HepG2 (cell line): ENCODE measurements around the gene EDEM1. TPM values are rescaled to one million over a fixed set of nuclear protein-coding genes. Genes with fewer than 3 reads are reported as not detected.
A peak's percentile ranks its signal among the peaks of the same experiment; 100 is the strongest.

Experiments
- ATAC-seq: fragments of 200-7000 bp; cut with Tn5 transposase; 3 replicates; pipeline ENCODE4 v1.9.1; 2020; ENCODE audit warnings: mild to moderate bottlenecking, moderate library complexity
- BruUV-seq: library from RNA; stranded (reverse); fragments of 400-500 nt; replicated peaks from 2 replicates; lab custom pipeline; 2021; lab: Mats Ljungman, UMichigan
- CTCF ChIA-PET: fragments of 300-600 bp; formaldehyde crosslinking; extraction: SDS; loops from one replicate; lab custom pipeline; 2021; ENCODE audit warnings: low total read pairs, inconsistent platforms, low intra/inter-chr PET ratio; lab: Yijun Ruan, JAX
- POLR2A ChIA-PET: fragments of 350-600 bp; sonication (Branson Sonifier 250); formaldehyde crosslinking; loops from one replicate; lab custom pipeline; 2020; ENCODE audit warnings: antibody characterized with exemption, inconsistent platforms; lab: Yijun Ruan, JAX
- DNase-seq: peaks from one replicate; pipeline ENCODE4 v3.0.0-alpha.2; 2015; ENCODE audit warnings: low spot score
- FAIRE-seq: peaks from 3 replicates; lab custom pipeline; 2011; peaks lifted over from hg19 to GRCh38; lab: Jason Lieb, UNC
- H2AFZ ChIP-seq: one replicate; pipeline ENCODE4 v1.6.1; 2011; ENCODE audit warnings: low read length, inconsistent platforms
- H3K27ac ChIP-seq: fragments of 300-600 bp; 3 replicates; pipeline ENCODE4 v1.8.0; 2011; ENCODE audit warnings: mixed run types, mild to moderate bottlenecking, mixed read lengths, low read length, inconsistent platforms; ENCODE audit not compliant: insufficient read depth; ENCODE audit errors: extremely low read length
- H3K27me3 ChIP-seq, 2 experiments: fragments of 200-600 bp in 1 of 2; 2 replicates in 1 of 2; 3 replicates in 1 of 2; pipeline versions ENCODE4 v1.6.0 to v1.8.0; 2011; ENCODE audit warnings: low read length in 2 of 2, mild to moderate bottlenecking in 2 of 2, moderate library complexity in 2 of 2, inconsistent platforms in 1 of 2; ENCODE audit not compliant: insufficient read depth in 2 of 2, control insufficient read depth in 1 of 2
- H3K36me3 ChIP-seq, 2 experiments: fragments of 200-600 bp in 1 of 2; replicated peaks in 1 of 2; 2 replicates in 1 of 2; 3 replicates in 1 of 2; pipeline versions ENCODE4 v1.5.1 to v1.8.0; 2011; ENCODE audit warnings: low read length in 2 of 2, inconsistent platforms in 1 of 2; ENCODE audit not compliant: insufficient read depth in 2 of 2, control insufficient read depth in 1 of 2
- H3K4me1 ChIP-seq: 2 replicates; pipeline ENCODE4 v1.5.1; 2012; ENCODE audit warnings: low read length, inconsistent platforms; ENCODE audit not compliant: insufficient read depth
- H3K4me2 ChIP-seq: 2 replicates; pipeline ENCODE4 v1.6.0; 2011; ENCODE audit warnings: low read depth, low read length, inconsistent platforms
- H3K4me3 ChIP-seq, 3 experiments: fragments of 200-600 bp in 1 of 3; sonication (generic), shearing (Covaris generic) in 1 of 3; replicated peaks in 1 of 3; 2 replicates each; pipeline ENCODE4 v1.5.1; 2011 to 2016; ENCODE audit warnings: low read length in 3 of 3, inconsistent platforms in 2 of 3, low read depth in 2 of 3, mild to moderate bottlenecking in 2 of 3, control low read depth in 1 of 3, mixed read lengths in 1 of 3; ENCODE audit not compliant: insufficient read depth in 1 of 3
- H3K79me2 ChIP-seq: one replicate; pipeline ENCODE4 v1.6.1; 2011; ENCODE audit warnings: low read length, inconsistent platforms; ENCODE audit not compliant: insufficient read depth
- H3K9ac ChIP-seq: 2 replicates; pipeline ENCODE4 v1.6.0; 2011; ENCODE audit warnings: mild to moderate bottlenecking, low read depth, low read length, inconsistent platforms; ENCODE audit not compliant: insufficient read depth
- H3K9me3 ChIP-seq: 2 replicates; pipeline ENCODE4 v1.5.1; 2012; ENCODE audit warnings: mild to moderate bottlenecking, low read length
- H4K20me1 ChIP-seq: 2 replicates; pipeline ENCODE4 v1.6.0; 2011; ENCODE audit warnings: inconsistent platforms, mild to moderate bottlenecking, low read length, moderate library complexity; ENCODE audit not compliant: insufficient read depth
- NAIF1 ChIP-seq: sonication (generic); formaldehyde crosslinking; IDR thresholded peaks from 2 replicates; pipeline ENCODE4 v1.5.0; 2020; ENCODE audit warnings: mild to moderate bottlenecking, missing genetic modification reagents, borderline replicate concordance
- TEAD3 ChIP-seq: optimal IDR thresholded peaks from 2 replicates; pipeline ENCODE3; 2016; ENCODE audit warnings: borderline replicate concordance
- ZNF264 ChIP-seq: sonication (generic); formaldehyde crosslinking; IDR thresholded peaks from 2 replicates; pipeline ENCODE4 v1.4.0; 2020; ENCODE audit warnings: missing genetic modification reagents
- ZNF747 ChIP-seq: sonication (generic); formaldehyde crosslinking; IDR thresholded peaks from 2 replicates; pipeline ENCODE4 v1.8.1; 2023; ENCODE audit warnings: missing genetic modification reagents, mild to moderate bottlenecking, borderline replicate concordance
- WGBS: methylation state at CpG from one replicate; pipeline ENCODE4 v1.1.6; 2017; ENCODE audit warnings: low lambda C conversion rate; 5-methylcytosine and 5-hydroxymethylcytosine counted together
- in situ Hi-C: cut with HindIII; loops from 2 replicates; pipeline ENCODE4 v1.10.0; 2017; ENCODE audit warnings: low pct_unique_long_range_greater_than_20kb; ENCODE audit not compliant: extremely low pct_ligation_motif_present
- intact Hi-C: fragments of 100-400 bp; cut with micrococcal nuclease; formaldehyde crosslinking; loops from one replicate; pipeline ENCODE4 v1.10.0; 2022; ENCODE audit not compliant: unreplicated experiment
- polyA plus RNA-seq, 8 experiments: library from polyadenylated mRNA; depleted of rRNA in 3 of 8; stranded (reverse) in 7 of 8; unstranded in 1 of 8; fragments of >200 nt; fragmentation: Illumina TruSeq in 4 of 8; extraction: Trizol in 4 of 8; gene quantifications; 2 replicates each; pipeline versions ENCODE4 v1.2.1 to v1.2.3, GENCODE V29; 2011 to 2016; ENCODE audit warnings: low read depth in 4 of 8, missing spikeins in 1 of 8, mixed read lengths in 1 of 8; ENCODE audit not compliant: insufficient read depth in 1 of 8
- total RNA-seq, 5 experiments: library from RNA; depleted of rRNA; stranded (reverse); fragments of >200 nt; fragmentation: Illumina TruSeq; extraction: Trizol; gene quantifications; 2 replicates each; pipeline ENCODE4 v1.2.3, GENCODE V29; 2016; ENCODE audit warnings: low read depth in 1 of 5
- TF ChIP-seq, protein P1 (sequence below): sonication (generic); formaldehyde crosslinking; IDR thresholded peaks from 2 replicates; pipeline ENCODE4 v1.9.0; 2021; ENCODE audit warnings: missing genetic modification reagents, borderline replicate concordance
- TF ChIP-seq, protein P2 (sequence below): sonication (generic); formaldehyde crosslinking; IDR thresholded peaks from 2 replicates; pipeline ENCODE4 v1.5.1; 2020; ENCODE audit warnings: missing genetic modification reagents, mild to moderate bottlenecking, borderline replicate concordance
- TF ChIP-seq, protein P3 (sequence below): sonication (generic); formaldehyde crosslinking; IDR thresholded peaks from 2 replicates; pipeline ENCODE4 v1.5.0; 2020; ENCODE audit warnings: missing genetic modification reagents

The EDEM1 gene
- total and polyA plus RNA-seq, 2 of the 13 experiments (the other 11 are each of a cell fraction or from before 2014, with no cell fraction given): 13.8 to 25.8 TPM

DNA sequence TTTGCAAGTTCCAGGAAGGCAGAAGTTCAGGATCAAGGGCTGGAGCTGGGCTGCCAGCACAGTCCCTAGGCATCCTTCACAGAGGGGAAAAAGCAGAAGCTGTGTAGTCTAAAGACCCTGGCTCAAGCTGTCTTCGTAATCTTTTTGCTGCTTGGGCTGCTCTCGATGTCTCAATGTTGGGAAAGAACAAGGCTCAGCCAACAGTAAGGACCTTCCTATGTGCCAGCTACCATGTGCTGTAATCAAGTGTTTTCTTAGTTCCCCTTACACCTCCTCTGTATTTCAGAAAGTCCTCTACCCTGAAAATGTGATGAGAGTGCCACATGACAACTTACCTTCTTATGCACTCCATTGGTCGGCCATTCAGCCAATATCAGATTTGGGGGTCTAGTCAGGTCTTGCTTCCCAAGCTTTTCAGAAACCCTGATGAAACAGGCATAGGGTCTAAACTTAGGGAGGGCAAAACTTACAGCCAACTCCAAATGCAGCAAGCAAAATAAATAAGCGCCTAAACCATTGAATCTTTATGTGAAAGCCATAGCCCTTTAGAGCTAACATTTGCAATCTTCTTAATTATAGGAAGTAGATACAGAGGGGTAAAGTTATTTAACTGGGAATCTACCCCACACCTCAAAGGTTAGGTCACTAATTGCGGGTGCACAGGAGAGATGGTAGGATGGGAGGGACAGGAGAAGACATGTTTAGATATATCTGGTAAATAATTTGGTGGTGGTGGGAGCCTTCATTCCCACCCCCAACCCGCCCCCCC lies 1.2 kb upstream of the EDEM1 start:
- Histone ChIP-seq H3K27ac (peak overlapping the region; percentile 89), H3K27me3 (no peaks in the 10 kb centered on the region; a peak in 1 of 5 replicates), H3K4me2 (peak overlapping the region; percentile 98), H3K9ac (peak overlapping the region; percentile 88), H3K9me3 (no peaks in the 10 kb centered on the region), H4K20me1 (peaks cover 10% of the 10 kb centered on the region; the same call in 1 of the 2 replicates), H3K36me3 (peaks cover 0 to 15% of the 10 kb centered on the region in 2 experiments; a peak in 2 of 5 replicates), H3K4me3 (peak overlapping the region; percentile 50 to 76 (median 72)), H3K4me1 (peaks cover 30% of the 10 kb centered on the region), H2AFZ (no peak overlapping the region), H3K79me2 (peaks cover 40% of the 10 kb centered on the region)
- ATAC-seq (no peak), FAIRE-seq (no peak), DNase-seq (no peak)
- CTCF ChIA-PET: no interaction called here
- TF ChIP-seq TEAD3 (CRISPR knock-in tag): no peak
- TF ChIP-seq, protein P1, sequence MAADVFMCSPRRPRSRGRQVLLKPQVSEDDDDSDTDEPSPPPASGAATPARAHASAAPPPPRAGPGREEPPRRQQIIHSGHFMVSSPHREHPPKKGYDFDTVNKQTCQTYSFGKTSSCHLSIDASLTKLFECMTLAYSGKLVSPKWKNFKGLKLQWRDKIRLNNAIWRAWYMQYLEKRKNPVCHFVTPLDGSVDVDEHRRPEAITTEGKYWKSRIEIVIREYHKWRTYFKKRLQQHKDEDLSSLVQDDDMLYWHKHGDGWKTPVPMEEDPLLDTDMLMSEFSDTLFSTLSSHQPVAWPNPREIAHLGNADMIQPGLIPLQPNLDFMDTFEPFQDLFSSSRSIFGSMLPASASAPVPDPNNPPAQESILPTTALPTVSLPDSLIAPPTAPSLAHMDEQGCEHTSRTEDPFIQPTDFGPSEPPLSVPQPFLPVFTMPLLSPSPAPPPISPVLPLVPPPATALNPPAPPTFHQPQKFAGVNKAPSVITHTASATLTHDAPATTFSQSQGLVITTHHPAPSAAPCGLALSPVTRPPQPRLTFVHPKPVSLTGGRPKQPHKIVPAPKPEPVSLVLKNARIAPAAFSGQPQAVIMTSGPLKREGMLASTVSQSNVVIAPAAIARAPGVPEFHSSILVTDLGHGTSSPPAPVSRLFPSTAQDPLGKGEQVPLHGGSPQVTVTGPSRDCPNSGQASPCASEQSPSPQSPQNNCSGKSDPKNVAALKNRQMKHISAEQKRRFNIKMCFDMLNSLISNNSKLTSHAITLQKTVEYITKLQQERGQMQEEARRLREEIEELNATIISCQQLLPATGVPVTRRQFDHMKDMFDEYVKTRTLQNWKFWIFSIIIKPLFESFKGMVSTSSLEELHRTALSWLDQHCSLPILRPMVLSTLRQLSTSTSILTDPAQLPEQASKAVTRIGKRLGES (CRISPR knock-in tag): no peak
- TF ChIP-seq, protein P2, sequence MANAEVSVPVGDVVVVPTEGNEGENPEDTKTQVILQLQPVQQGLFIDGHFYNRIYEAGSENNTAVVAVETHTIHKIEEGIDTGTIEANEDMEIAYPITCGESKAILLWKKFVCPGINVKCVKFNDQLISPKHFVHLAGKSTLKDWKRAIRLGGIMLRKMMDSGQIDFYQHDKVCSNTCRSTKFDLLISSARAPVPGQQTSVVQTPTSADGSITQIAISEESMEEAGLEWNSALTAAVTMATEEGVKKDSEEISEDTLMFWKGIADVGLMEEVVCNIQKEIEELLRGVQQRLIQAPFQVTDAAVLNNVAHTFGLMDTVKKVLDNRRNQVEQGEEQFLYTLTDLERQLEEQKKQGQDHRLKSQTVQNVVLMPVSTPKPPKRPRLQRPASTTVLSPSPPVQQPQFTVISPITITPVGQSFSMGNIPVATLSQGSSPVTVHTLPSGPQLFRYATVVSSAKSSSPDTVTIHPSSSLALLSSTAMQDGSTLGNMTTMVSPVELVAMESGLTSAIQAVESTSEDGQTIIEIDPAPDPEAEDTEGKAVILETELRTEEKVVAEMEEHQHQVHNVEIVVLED: peak; percentile 27; the same call in 1 of the 2 replicates
- TF ChIP-seq ZNF264 (CRISPR knock-in tag): peak; percentile 64; the same call in 1 of the 2 replicates
- TF ChIP-seq ZNF747 (CRISPR knock-in tag): no peak
- TF ChIP-seq NAIF1: 0 out of 2 replicates have a peak, but pooled peaks have one; percentile 2
- TF ChIP-seq, protein P3, sequence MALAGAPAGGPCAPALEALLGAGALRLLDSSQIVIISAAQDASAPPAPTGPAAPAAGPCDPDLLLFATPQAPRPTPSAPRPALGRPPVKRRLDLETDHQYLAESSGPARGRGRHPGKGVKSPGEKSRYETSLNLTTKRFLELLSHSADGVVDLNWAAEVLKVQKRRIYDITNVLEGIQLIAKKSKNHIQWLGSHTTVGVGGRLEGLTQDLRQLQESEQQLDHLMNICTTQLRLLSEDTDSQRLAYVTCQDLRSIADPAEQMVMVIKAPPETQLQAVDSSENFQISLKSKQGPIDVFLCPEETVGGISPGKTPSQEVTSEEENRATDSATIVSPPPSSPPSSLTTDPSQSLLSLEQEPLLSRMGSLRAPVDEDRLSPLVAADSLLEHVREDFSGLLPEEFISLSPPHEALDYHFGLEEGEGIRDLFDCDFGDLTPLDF: 0 out of 2 replicates have a peak, but pooled peaks have one; percentile 8
- WGBS: 51% methylated on average over 6 of the region's 6 CpGs
- intact Hi-C loops (loop anchor here (2.0 to 10.0 kb wide), 2 partner anchors 63 to 201 kb away; partner anchors contain the start of gene ARL8B), in situ Hi-C loops (loop anchor here (5.0 kb wide), 1 partner anchor 64 kb away; the partner anchor contains the start of gene ARL8B)
- BruUV-seq: no TSS peak
- POLR2A ChIA-PET: interaction anchor here (1.3 to 1.4 kb wide), 2 partner anchors 48 to 53 kb away, joined by 3 to 6 read pairs; no protein-coding TSS in a partner anchor
